ENCODE results near the gene MAML3. TPM values are rescaled to one million over a fixed set of nuclear protein-coding genes. Genes with fewer than 3 reads are reported as not detected.

Gene MAML3
- total RNA-seq, 1 experiment from 2014 or later: 0.89 TPM

DNA sequence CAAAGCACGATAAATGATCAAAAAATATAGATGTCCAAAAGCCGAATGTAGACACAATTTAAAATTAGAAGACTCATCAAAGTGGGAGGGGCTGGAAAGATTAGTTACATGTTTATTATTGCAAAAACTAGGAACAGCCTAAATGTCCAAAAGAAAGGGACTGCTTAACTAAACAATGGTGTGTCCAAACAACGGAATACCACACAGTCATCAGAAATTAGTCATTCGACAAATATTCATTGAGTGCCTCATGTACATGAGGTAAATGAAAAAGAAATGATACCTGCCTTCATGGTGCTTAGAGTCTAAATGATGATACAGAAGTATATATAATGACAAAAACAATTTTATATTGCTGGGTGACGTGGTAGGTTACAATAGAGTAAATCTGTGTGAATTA, 139.7 kb downstream of the MAML3 start:
- Mint-ChIP-seq H3K36me3 (ENCODE audit: insufficient read depth, unreplicated experiment) (no peaks in the 10 kb centered on the region), H3K4me1 (ENCODE audit: insufficient read depth, unreplicated experiment) (peaks cover 7% of the 10 kb centered on the region), H3K4me3 (ENCODE audit: unreplicated experiment) (no peak overlapping the region), H3K27me3 (ENCODE audit: insufficient read depth, unreplicated experiment) (no peaks in the 10 kb centered on the region), H3K27ac (ENCODE audit: low read depth, unreplicated experiment) (no peak overlapping the region), H3K9me3 (ENCODE audit: unreplicated experiment) (no peaks in the 10 kb centered on the region)
- intact Hi-C loops (cut with micrococcal nuclease): loop anchor here (5.0 kb wide), 1 partner anchor 598 kb away; no protein-coding TSS in a partner anchor
- DNase-seq (ENCODE audit: unreplicated experiment): no peak
- TF ChIP-seq, protein P1, sequence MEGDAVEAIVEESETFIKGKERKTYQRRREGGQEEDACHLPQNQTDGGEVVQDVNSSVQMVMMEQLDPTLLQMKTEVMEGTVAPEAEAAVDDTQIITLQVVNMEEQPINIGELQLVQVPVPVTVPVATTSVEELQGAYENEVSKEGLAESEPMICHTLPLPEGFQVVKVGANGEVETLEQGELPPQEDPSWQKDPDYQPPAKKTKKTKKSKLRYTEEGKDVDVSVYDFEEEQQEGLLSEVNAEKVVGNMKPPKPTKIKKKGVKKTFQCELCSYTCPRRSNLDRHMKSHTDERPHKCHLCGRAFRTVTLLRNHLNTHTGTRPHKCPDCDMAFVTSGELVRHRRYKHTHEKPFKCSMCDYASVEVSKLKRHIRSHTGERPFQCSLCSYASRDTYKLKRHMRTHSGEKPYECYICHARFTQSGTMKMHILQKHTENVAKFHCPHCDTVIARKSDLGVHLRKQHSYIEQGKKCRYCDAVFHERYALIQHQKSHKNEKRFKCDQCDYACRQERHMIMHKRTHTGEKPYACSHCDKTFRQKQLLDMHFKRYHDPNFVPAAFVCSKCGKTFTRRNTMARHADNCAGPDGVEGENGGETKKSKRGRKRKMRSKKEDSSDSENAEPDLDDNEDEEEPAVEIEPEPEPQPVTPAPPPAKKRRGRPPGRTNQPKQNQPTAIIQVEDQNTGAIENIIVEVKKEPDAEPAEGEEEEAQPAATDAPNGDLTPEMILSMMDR (IDR thresholded peaks at IDR 0.05; ENCODE audit: unreplicated experiment): no peak
- ChIA-PET POLR2A (interaction anchor here (0.5 to 1.1 kb wide), 2 partner anchors 10 to 137 kb away, joined by 3 to 5 read pairs; no protein-coding TSS in a partner anchor), CTCF (no interaction called here)
- no TSS peak for BruUV-seq (replicated peaks)

DNA sequence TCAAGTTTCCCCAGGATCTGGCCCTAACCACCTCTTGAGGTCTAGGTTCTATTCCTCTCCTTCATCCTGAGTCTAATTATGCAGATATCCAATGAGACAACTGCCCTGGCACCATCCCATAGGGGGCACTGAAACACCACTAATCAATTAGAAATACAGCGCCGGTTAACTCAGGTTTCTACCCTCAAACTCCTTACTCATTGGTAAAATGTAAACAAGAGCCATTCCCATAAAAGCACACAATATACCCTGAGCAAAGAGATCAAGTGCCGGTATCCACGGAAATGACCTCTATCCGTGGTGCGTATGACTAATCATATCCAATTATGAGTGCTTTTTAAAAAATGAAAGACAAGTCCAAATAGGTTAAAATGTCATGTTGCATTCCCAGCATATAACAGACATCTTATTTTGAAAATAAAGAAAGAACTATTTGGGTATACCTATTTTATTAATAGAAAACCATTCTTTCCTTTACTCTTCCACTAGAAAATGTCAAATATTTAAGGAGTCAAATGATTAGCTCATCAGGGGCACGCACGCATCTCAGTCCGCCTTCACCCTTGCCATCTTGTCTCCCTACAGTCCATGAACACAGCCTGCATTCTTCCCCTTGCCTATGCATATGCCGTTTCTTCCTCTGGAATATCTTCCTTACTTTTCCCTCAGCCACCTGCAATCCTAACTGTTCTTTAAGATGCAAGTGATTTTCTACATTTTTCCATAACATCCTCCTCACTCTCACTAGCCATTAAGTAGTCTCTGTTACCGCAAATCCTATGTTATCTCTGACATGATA, 141.1 kb downstream of the MAML3 start:
- CTCF ChIA-PET: interaction anchor here (0.5 to 2.4 kb wide), 14 partner anchors 9 to 786 kb away, joined by 3 to 12 read pairs (median 3); partner anchors contain the start of gene SCOC
- POLR2A ChIA-PET: interaction anchor here (0.8 to 1.5 kb wide), 4 partner anchors 30 to 141 kb away, joined by 3 to 5 read pairs (median 4); partner anchors contain the start of gene MAML3
- peaks cover 7% of the 10 kb centered on the region for H3K4me1 Mint-ChIP-seq (ENCODE audit: insufficient read depth, unreplicated experiment)
- intact Hi-C loops (cut with micrococcal nuclease): loop anchor here (1.0 to 5.0 kb wide), 5 partner anchors 137 to 599 kb away; no protein-coding TSS in a partner anchor
- BruUV-seq (replicated peaks): no TSS peak
- H3K9me3 Mint-ChIP-seq (ENCODE audit: unreplicated experiment): no peaks in the 10 kb centered on the region
- TF ChIP-seq, protein P1 (IDR thresholded peaks at IDR 0.05; ENCODE audit: unreplicated experiment): peak; percentile 47
- DNase-seq (ENCODE audit: unreplicated experiment): peak; percentile 86
- H3K27me3 Mint-ChIP-seq (ENCODE audit: insufficient read depth, unreplicated experiment): no peaks in the 10 kb centered on the region
- H3K27ac Mint-ChIP-seq (ENCODE audit: low read depth, unreplicated experiment): peak overlapping the region; percentile 0
- no peaks in the 10 kb centered on the region for H3K36me3 Mint-ChIP-seq (ENCODE audit: insufficient read depth, unreplicated experiment)
- no peak overlapping the region for H3K4me3 Mint-ChIP-seq (ENCODE audit: unreplicated experiment)

DNA sequence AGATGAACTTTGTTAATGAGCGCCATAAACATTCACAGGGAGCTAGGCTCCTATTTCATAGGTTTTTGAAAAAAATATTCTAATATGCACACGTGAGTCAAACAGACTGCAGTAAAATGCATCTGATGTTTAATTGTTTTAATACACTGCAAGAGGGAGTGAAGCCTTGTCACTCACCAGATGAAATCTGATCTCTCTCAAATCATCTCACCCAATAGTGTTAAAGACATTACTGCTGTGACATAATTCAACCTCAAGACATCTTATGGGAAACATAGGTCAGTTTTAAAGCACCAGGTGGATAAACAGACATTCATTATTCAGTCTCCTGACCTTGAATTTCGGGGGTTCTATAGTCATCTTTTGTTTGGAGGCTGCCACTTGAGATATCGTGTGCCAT, 148.3 kb downstream of the MAML3 start:
- TF ChIP-seq, protein P1 (IDR thresholded peaks at IDR 0.05; ENCODE audit: unreplicated experiment): no peak
- no peak overlapping the region for H3K27ac Mint-ChIP-seq (ENCODE audit: low read depth, unreplicated experiment)
- H3K36me3 Mint-ChIP-seq (ENCODE audit: insufficient read depth, unreplicated experiment): no peaks in the 10 kb centered on the region
- intact Hi-C loops (cut with micrococcal nuclease): no loop called here
- ChIA-PET POLR2A (no interaction called here), CTCF (no interaction called here)
- no peaks in the 10 kb centered on the region for H3K4me1 Mint-ChIP-seq (ENCODE audit: insufficient read depth, unreplicated experiment)
- H3K4me3 Mint-ChIP-seq (ENCODE audit: unreplicated experiment): no peak overlapping the region
- BruUV-seq (replicated peaks): no TSS peak
- peak; percentile 33 for DNase-seq (ENCODE audit: unreplicated experiment)
- no peaks in the 10 kb centered on the region for H3K27me3 Mint-ChIP-seq (ENCODE audit: insufficient read depth, unreplicated experiment)
- no peaks in the 10 kb centered on the region for H3K9me3 Mint-ChIP-seq (ENCODE audit: unreplicated experiment)

DNA sequence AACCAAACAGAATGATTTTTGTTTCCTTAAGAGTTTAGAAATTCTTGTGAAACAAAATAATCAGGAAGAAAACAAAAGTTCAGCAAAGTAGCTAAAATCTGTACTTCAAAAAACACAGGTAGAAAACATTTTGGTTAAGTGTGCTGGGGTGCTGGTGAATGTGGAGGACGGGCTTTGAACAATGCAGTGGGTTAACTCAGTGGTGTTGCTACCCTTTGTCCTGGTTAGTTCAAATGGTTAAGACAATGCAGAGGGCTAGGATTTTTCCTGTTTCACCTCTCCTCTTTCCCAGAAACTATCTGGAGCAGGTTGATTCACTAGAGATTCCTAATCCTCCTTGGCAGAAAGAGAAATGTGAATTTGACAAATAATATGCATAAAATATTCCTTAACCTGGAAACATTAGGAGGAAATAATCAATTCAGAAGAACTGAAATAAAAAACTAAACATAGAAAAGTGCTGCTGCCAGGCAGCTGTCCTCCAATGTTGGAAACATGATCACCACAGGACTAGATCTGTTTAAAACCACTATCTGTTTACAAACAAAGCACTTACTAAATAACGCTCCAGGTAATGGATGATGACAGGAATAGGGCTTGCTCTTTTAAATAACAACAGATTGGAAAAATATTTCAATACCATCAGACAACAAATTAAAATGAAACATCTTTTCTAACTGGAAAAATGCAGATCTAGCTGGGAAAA, 148.9 kb downstream of the MAML3 start:
- Mint-ChIP-seq H3K27me3 (ENCODE audit: insufficient read depth, unreplicated experiment) (no peaks in the 10 kb centered on the region), H3K27ac (ENCODE audit: low read depth, unreplicated experiment) (no peak overlapping the region), H3K4me1 (ENCODE audit: insufficient read depth, unreplicated experiment) (no peaks in the 10 kb centered on the region), H3K4me3 (ENCODE audit: unreplicated experiment) (no peak overlapping the region), H3K36me3 (ENCODE audit: insufficient read depth, unreplicated experiment) (no peaks in the 10 kb centered on the region), H3K9me3 (ENCODE audit: unreplicated experiment) (no peaks in the 10 kb centered on the region)
- TF ChIP-seq, protein P1 (IDR thresholded peaks at IDR 0.05; ENCODE audit: unreplicated experiment): no peak
- DNase-seq (ENCODE audit: unreplicated experiment): no peak
- CTCF ChIA-PET: interaction anchor here (0.6 to 0.8 kb wide), 2 partner anchors 255 to 1633 kb away, joined by 4 read pairs; no protein-coding TSS in a partner anchor
- intact Hi-C loops (cut with micrococcal nuclease): no loop called here
- POLR2A ChIA-PET: interaction anchor here (0.7 kb wide), 1 partner anchor 189 kb away, joined by 3 read pairs; no protein-coding TSS in a partner anchor
- BruUV-seq (replicated peaks): no TSS peak
